Sigmoid colon (tissue), 7 donors: ENCODE data around the gene SPEM2. TPM values are rescaled to one million over a fixed set of nuclear protein-coding genes. Genes with fewer than 3 reads are reported as not detected.
A peak's percentile ranks its signal among the peaks of the same experiment; 100 is the strongest.

Experiments used
- DNase-seq: peaks from one replicate; pipeline ENCODE4 v3.0.0-alpha.2; 2019
- H3K27ac ChIP-seq, 4 donors: fragments of 200-600 bp; sonication (generic); one replicate each; pipeline ENCODE4 v1.5.1; 2016 to 2019; ENCODE audit warnings: mild to moderate bottlenecking in 1 of 4
- H3K27me3 ChIP-seq, 3 donors: fragments of 200-600 bp; sonication (generic); one replicate each; pipeline ENCODE4 v1.5.1; 2019; ENCODE audit warnings: mild to moderate bottlenecking in 1 of 3
- H3K36me3 ChIP-seq, 4 donors: fragments of 200-600 bp; sonication (generic); one replicate each; pipeline ENCODE4 v1.5.1; 2016 to 2019
- H3K4me1 ChIP-seq, 4 donors: fragments of 200-600 bp; sonication (generic); one replicate each; pipeline ENCODE4 v1.5.1; 2017 to 2019
- H3K4me3 ChIP-seq, 4 donors: fragments of 200-600 bp; sonication (generic); one replicate each; pipeline ENCODE4 v1.5.1; 2017 to 2019; ENCODE audit warnings: mild to moderate bottlenecking in 2 of 4, moderate library complexity in 1 of 4
- H3K9me3 ChIP-seq, 4 donors: fragments of 200-600 bp in 3 of 4; sonication (generic) in 3 of 4; one replicate each; pipeline versions ENCODE4 v1.5.1 to v1.6.1; 2013 to 2019
- EP300 ChIP-seq, 4 donors: sonication (generic); formaldehyde crosslinking; IDR thresholded peaks; one replicate each; pipeline ENCODE4 v1.6.1; 2017; ENCODE audit warnings: antibody characterized with exemption in 4 of 4
- POLR2A ChIP-seq, 2 donors: fragments of 450-650 bp; IDR thresholded peaks; one replicate each; pipeline ENCODE4 v1.6.1; 2016; ENCODE audit warnings: antibody characterized with exemption in 2 of 2, mild to moderate bottlenecking in 2 of 2, moderate library complexity in 2 of 2
- POLR2AphosphoS5 ChIP-seq, 4 donors: sonication (generic); formaldehyde crosslinking; IDR thresholded peaks; one replicate each; pipeline ENCODE4 v1.6.1; 2017; ENCODE audit warnings: antibody characterized with exemption in 4 of 4
- WGBS, 2 donors: extraction: QIAGEN DNeasy Blood & Tissue Kit; methylation state at CpG; one replicate each; pipeline ENCODE4 v1.1.7; 2013; 5-methylcytosine and 5-hydroxymethylcytosine counted together
- intact Hi-C: fragments of 100-400 bp; cut with DNase I; formaldehyde crosslinking; loops from one replicate; pipeline ENCODE4 v1.15.1; 2023
- polyA plus RNA-seq, 3 donors: library from polyadenylated mRNA; stranded (reverse); fragments of 200-250 nt; gene quantifications; one replicate each; pipeline ENCODE4 v1.2.3, GENCODE V29; 2013
- total RNA-seq, 4 donors: library from RNA; depleted of rRNA; stranded (reverse); fragments of >200 nt; gene quantifications; one replicate each; pipeline ENCODE4 v1.1.0, GENCODE V29; 2016
- TF ChIP-seq, protein P1 (sequence below), 4 experiments: fragments of 450-650 bp in 3 of 4; fragments of 200-600 bp in 1 of 4; IDR thresholded peaks; one replicate each; pipeline ENCODE4 v1.5.1; 2016 to 2019; ENCODE audit warnings: antibody characterized with exemption in 4 of 4, mild to moderate bottlenecking in 3 of 4, moderate library complexity in 2 of 4
- donor health status: healthy with polysubstance abuse.
- donor health status: Bipolar disorder and iron deficiency.
- donor health status: healthy.

Gene SPEM2
- total and polyA plus RNA-seq, 7 donors, result not detected

DNA sequence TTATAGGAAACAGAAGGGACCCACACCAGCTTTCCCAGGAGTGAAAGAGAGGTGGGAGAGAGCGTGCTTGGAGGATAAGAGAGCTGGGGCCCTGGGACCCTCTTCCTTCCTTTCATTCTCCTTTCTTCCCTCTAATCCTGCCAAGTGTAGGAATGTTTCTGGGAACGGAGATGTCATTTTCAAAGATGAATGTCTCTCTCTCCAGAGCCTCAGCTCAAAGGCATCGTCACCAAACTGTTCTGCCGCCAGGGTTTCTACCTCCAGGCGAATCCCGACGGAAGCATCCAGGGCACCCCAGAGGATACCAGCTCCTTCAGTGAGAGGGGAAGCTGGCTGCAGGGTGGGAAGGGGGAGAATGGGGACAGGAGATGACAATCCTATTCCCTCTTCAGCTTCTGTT is 15.8 kb downstream of the SPEM2 start:
- WGBS, 2 donors, result 73 to 81% methylated on average over 7 of the region's 7 CpGs
- Histone ChIP-seq H3K27ac (no peak overlapping the region), H3K36me3 (no peaks in the 10 kb centered on the region), H3K4me1 (peaks cover 0 to 61% (median 49%) of the 10 kb centered on the region in 4 donors), H3K27me3 (peaks cover 45 to 79% (median 67%) of the 10 kb centered on the region in 3 donors), H3K9me3 (no peaks in the 10 kb centered on the region), H3K4me3 (no peak overlapping the region)
- intact Hi-C loops, result no loop called here
- no peak for DNase-seq
- no peak for TF ChIP-seq POLR2AphosphoS5 (IDR thresholded peaks at IDR 0.05)
- TF ChIP-seq POLR2A (IDR thresholded peaks at IDR 0.05), result no peak
- TF ChIP-seq, protein P1, sequence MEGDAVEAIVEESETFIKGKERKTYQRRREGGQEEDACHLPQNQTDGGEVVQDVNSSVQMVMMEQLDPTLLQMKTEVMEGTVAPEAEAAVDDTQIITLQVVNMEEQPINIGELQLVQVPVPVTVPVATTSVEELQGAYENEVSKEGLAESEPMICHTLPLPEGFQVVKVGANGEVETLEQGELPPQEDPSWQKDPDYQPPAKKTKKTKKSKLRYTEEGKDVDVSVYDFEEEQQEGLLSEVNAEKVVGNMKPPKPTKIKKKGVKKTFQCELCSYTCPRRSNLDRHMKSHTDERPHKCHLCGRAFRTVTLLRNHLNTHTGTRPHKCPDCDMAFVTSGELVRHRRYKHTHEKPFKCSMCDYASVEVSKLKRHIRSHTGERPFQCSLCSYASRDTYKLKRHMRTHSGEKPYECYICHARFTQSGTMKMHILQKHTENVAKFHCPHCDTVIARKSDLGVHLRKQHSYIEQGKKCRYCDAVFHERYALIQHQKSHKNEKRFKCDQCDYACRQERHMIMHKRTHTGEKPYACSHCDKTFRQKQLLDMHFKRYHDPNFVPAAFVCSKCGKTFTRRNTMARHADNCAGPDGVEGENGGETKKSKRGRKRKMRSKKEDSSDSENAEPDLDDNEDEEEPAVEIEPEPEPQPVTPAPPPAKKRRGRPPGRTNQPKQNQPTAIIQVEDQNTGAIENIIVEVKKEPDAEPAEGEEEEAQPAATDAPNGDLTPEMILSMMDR (IDR thresholded peaks at IDR 0.05), result no peak
- no peak for TF ChIP-seq EP300 (IDR thresholded peaks at IDR 0.05)

DNA sequence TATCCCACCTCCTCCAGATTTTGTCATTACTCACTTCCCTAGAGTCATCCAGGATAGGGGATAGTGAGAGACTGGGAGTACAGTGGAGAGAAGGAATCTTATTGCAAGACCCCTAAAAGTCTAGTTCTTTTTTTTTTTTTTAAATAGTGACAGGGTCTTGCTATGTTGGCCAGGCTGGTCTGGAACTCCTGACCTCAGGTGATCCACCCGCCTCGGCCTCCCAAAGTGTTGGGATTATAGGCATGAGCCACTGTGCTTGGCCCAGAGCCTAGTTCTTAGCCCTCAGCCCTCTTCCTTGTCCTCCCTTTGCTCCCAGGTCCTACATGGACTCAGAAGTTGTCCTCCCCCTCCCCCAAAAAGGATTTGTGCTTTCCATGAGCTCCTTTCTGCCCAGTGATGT is 16.7 kb downstream of the SPEM2 start:
- no peak overlapping the region for H3K27ac ChIP-seq
- peaks cover 42 to 81% (median 74%) of the 10 kb centered on the region in 3 donors for H3K27me3 ChIP-seq
- 72 to 91% methylated on average over 2 of the region's 2 CpGs for WGBS, 2 donors
- H3K4me1 ChIP-seq, result peaks cover 0 to 58% (median 43%) of the 10 kb centered on the region in 4 donors
- H3K36me3 ChIP-seq, result no peaks in the 10 kb centered on the region
- no peaks in the 10 kb centered on the region for H3K9me3 ChIP-seq
- no peak overlapping the region for H3K4me3 ChIP-seq
- intact Hi-C loops, result no loop called here
- TF ChIP-seq, protein P1 (IDR thresholded peaks at IDR 0.05), result no peak
- DNase-seq, result no peak

DNA sequence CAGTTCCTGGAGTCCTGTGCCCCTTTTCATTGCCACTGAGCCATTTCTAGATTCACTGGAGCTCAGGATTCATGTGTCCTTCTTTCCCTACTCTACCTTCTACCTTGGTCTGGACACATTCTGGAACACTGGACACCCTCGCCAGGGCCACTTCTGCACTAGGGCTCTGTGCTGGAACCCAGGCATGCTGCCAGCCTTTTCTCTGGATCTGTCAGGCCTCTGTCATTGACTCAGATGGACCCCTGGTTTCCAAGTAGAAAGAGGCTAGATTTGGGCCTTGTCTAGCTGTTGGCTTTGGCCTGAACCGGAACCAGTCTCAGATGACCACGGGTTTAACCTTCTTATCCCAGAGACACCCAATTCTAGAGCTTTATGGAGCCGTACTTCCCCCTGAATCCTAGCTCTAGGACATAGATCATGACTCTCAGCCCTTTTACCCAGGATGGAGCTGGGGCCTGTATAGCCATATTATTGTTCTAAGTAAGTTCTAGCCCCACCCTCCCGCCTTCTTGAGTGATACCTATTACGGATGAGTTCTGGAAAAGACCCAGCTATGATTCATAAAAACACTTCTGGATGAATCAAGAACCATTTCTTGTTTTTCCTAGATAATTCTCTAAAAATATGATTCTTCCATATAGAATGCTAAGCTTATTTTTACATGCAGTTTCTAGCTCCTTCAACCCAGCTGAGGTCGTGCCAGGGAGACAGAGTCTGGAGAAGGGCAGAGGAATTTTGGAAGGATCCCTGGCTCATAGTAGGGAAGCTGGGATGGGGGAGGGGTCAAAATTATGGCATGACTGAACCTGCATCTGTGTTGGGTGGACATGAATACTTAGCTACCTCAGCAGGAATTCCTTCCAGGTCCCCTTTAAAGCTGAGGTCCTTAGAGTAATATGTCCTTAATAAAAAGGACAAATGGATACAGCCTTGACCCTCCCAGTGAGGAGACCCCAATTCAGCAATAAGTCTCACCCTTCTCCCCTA is 18.4 kb downstream of the SPEM2 start:
- no peaks in the 10 kb centered on the region for H3K9me3 ChIP-seq
- no peak overlapping the region for H3K4me3 ChIP-seq
- no peak for TF ChIP-seq EP300 (IDR thresholded peaks at IDR 0.05)
- TF ChIP-seq POLR2AphosphoS5 (IDR thresholded peaks at IDR 0.05), result no peak
- TF ChIP-seq, protein P1 (IDR thresholded peaks at IDR 0.05), result no peak
- no peak for TF ChIP-seq POLR2A (IDR thresholded peaks at IDR 0.05)
- WGBS, 2 donors, result 79 to 86% methylated on average over 7 of the region's 7 CpGs
- intact Hi-C loops, result no loop called here
- H3K4me1 ChIP-seq, result peaks cover 0 to 42% (median 30%) of the 10 kb centered on the region in 4 donors
- no peak for DNase-seq
- no peak overlapping the region for H3K27ac ChIP-seq
- H3K36me3 ChIP-seq, result no peaks in the 10 kb centered on the region
- H3K27me3 ChIP-seq, result peaks cover 34 to 81% (median 63%) of the 10 kb centered on the region in 3 donors

DNA sequence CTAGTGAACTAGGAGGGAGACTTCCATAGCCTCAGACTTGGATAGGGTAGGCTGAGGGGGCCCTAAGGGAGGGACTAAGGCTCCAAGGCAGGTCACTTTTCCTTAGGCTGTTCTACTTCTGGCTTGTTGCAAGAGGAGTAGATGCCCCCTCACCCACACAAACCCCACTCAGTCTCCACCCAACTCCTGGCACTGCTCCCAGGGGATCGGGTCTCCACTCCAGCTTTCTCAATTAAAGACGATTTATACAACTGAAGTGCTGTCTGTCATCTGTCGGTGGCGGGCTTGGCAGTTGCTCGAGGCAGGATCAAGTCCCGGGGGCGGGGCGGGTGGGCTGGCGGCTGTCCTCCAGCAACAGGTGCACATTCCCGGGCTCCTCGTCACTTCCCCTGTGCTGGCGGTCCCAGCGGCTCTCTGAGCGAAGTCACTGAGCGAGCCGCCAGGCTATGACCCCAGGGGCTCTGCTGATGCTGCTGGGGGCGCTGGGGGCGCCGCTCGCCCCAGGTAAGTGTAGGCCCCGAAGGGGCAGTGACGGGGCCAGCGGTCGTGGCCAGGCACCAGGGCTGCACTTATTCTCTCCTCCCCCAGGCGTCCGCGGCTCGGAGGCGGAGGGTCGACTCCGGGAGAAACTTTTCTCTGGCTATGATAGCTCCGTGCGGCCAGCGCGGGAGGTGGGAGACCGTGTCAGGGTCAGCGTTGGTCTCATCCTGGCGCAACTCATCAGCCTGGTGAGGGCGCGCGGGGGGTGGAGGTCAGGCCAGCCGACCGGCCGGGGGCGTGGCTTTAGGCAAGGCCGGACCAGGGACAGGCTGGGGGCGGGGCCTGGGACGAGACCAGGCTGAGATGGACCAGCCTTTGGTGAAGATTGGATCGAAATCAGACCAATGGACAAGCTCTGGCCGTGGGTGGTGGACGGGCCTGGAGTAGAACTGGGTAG is 19.5 kb downstream of the SPEM2 start, which contains the start of gene CHRNB1:
TSS of gene CHRNB1 (plus strand) at position 380 of the 937 bp plus-strand sequence. CDS start at position 447, 67 bp downstream.
- DNase-seq, result peak; percentile 77
- intact Hi-C loops, result no loop called here
- no peak for TF ChIP-seq POLR2A (IDR thresholded peaks at IDR 0.05)
- TF ChIP-seq POLR2AphosphoS5 (IDR thresholded peaks at IDR 0.05), result no peak
- TF ChIP-seq, protein P1 (IDR thresholded peaks at IDR 0.05), result no peak
- TF ChIP-seq EP300 (IDR thresholded peaks at IDR 0.05), result no peak
- no peaks in the 10 kb centered on the region for H3K9me3 ChIP-seq
- 7 to 19% methylated on average over 51 of the region's 51 CpGs for WGBS, 2 donors
- H3K4me3 ChIP-seq, result peak within 1 kb of the TSS in 3 of 4 donors; percentile 18 to 42 (median 34)
- H3K4me1 ChIP-seq, result peaks cover 0 to 31% (median 22%) of the 10 kb centered on the region in 4 donors
- H3K36me3 ChIP-seq, result no peaks in the 10 kb centered on the region
- H3K27me3 ChIP-seq, result peaks cover 23 to 70% (median 51%) of the 10 kb centered on the region in 3 donors
- H3K27ac ChIP-seq, result no peak within 1 kb of the TSS
